Left ventricle myocardium inferior (tissue), 1 donor: ENCODE results near the gene FKBP5. TPM values are rescaled to one million over a fixed set of nuclear protein-coding genes. Genes with fewer than 3 reads are reported as not detected.
"Not testable (repeated sequence)": the region's sequence is repeated elsewhere in the genome, so short reads cannot be mapped to it uniquely, and the experiment has no call there.

Source experiments
- DNase-seq: peaks from one replicate; pipeline ENCODE4 v3.0.0-alpha.2; 2020
- H3K27ac ChIP-seq: fragments of 200-600 bp; replicated peaks from 2 replicates; pipeline ENCODE4 v1.8.0; 2021
- H3K27me3 ChIP-seq: fragments of 200-600 bp; 2 replicates; pipeline ENCODE4 v1.8.0; 2021; ENCODE audit warnings: low read depth
- H3K36me3 ChIP-seq: fragments of 200-600 bp; 2 replicates; pipeline ENCODE4 v1.8.0; 2021
- H3K4me1 ChIP-seq: fragments of 200-600 bp; 2 replicates; pipeline ENCODE4 v1.8.0; 2021
- H3K4me3 ChIP-seq: fragments of 200-600 bp; 2 replicates; pipeline ENCODE4 v1.8.0; 2021; ENCODE audit warnings: mild to moderate bottlenecking, moderate library complexity
- H3K9me3 ChIP-seq: fragments of 200-600 bp; replicated peaks from 2 replicates; pipeline ENCODE4 v1.8.0; 2021
- CTCF ChIP-seq: fragments of 200-600 bp; IDR thresholded peaks from 2 replicates; pipeline ENCODE4 v1.8.0; 2021; ENCODE audit warnings: antibody characterized with exemption, mild to moderate bottlenecking, borderline replicate concordance
- intact Hi-C: fragments of 100-400 bp; cut with micrococcal nuclease; formaldehyde crosslinking; loops from one replicate; pipeline ENCODE4 v1.11.0; 2022
- total RNA-seq: library from RNA; stranded (reverse); fragmentation: NEBNext Ultra II Directional; extraction: Animal tissue kit (Norgen Biotek cat#: 25700); gene quantifications from one replicate; pipeline ENCODE4 v1.2.1, GENCODE V29; 2021
- donor health status: DM: no; HTN: yes; CAD: no; lungs with severe emphysema.

Gene FKBP5
- total RNA-seq, 1 donor from 2014 or later, result 101 TPM

- H3K36me3 ChIP-seq, result no peaks in the 10 kb centered on the region
- no peak for TF ChIP-seq CTCF
- no peak for DNase-seq
- H3K4me3 ChIP-seq, result no peak overlapping the region
- no peak overlapping the region for H3K27ac ChIP-seq
- no peaks in the 10 kb centered on the region for H3K9me3 ChIP-seq
- no peaks in the 10 kb centered on the region for H3K4me1 ChIP-seq
- H3K27me3 ChIP-seq, result no peaks in the 10 kb centered on the region
- intact Hi-C loops, result no loop called here
Measured at GRCh38 chr6:35707714-35708407, 19.1 kb upstream of the FKBP5 start.

- Histone ChIP-seq H3K27me3 (no peaks in the 10 kb centered on the region), H3K4me3 (no peak overlapping the region), H3K9me3 (no peaks in the 10 kb centered on the region), H3K4me1 (no peaks in the 10 kb centered on the region), H3K27ac (no peak overlapping the region), H3K36me3 (no peaks in the 10 kb centered on the region)
- no peak for DNase-seq
- no peak for TF ChIP-seq CTCF
- intact Hi-C loops, result no loop called here
Measured at GRCh38 chr6:35706468-35706867, 17.8 kb upstream of the FKBP5 start.

GRCh38 chr6:35703554-35703953, 14.8 kb upstream of the FKBP5 start:
- intact Hi-C loops, result no loop called here
- no peak for TF ChIP-seq CTCF
- no peaks in the 10 kb centered on the region for H3K4me1 ChIP-seq
- no peak for DNase-seq
- no peaks in the 10 kb centered on the region for H3K27me3 ChIP-seq
- no peak overlapping the region for H3K27ac ChIP-seq
- no peak overlapping the region for H3K4me3 ChIP-seq
- no peaks in the 10 kb centered on the region for H3K9me3 ChIP-seq
- no peaks in the 10 kb centered on the region for H3K36me3 ChIP-seq

- H3K4me1 ChIP-seq, result no peaks in the 10 kb centered on the region
- H3K27me3 ChIP-seq, result no peaks in the 10 kb centered on the region
- H3K27ac ChIP-seq, result no peak overlapping the region
- no peak overlapping the region for H3K4me3 ChIP-seq
- no peak for TF ChIP-seq CTCF
- no peak for DNase-seq
- no peaks in the 10 kb centered on the region for H3K36me3 ChIP-seq
- peaks cover 4% of the 10 kb centered on the region for H3K9me3 ChIP-seq
- intact Hi-C loops, result no loop called here
Measured at GRCh38 chr6:35698858-35699257, 10.1 kb upstream of the FKBP5 start.

GRCh38 chr6:35698430-35698829, 9.7 kb upstream of the FKBP5 start:
- intact Hi-C loops, DNase-seq, H3K36me3 ChIP-seq, H3K27me3 ChIP-seq, H3K27ac ChIP-seq, H3K9me3 ChIP-seq, H3K4me3 ChIP-seq, H3K4me1 ChIP-seq: not testable (repeated sequence)

GRCh38 chr6:35694462-35694861, 5.7 kb upstream of the FKBP5 start:
- DNase-seq, result no peak
- Histone ChIP-seq H3K4me1 (peaks cover 18% of the 10 kb centered on the region), H3K9me3 (peaks cover 4% of the 10 kb centered on the region), H3K27me3 (no peaks in the 10 kb centered on the region), H3K36me3 (no peaks in the 10 kb centered on the region), H3K27ac (no peak overlapping the region), H3K4me3 (no peak overlapping the region)
- intact Hi-C loops, result no loop called here
- no peak for TF ChIP-seq CTCF
